K562 (cell line): Measurements from ENCODE around the gene GJD4. TPM values are rescaled to one million over a fixed set of nuclear protein-coding genes. Genes with fewer than 3 reads are reported as not detected.

Experiments
- ATAC-seq: fragments of 200-7000 bp; cut with Tn5 transposase; 3 replicates; pipeline ENCODE4 v1.9.1; 2020; ENCODE audit warnings: moderate library complexity
- BruUV-seq: library from RNA; stranded (reverse); fragments of 400-500 nt; replicated peaks from 2 replicates; lab custom pipeline; 2021; lab: Mats Ljungman, UMichigan
- CTCF ChIA-PET: fragments of 300-600 bp; formaldehyde crosslinking; extraction: SDS; loops from one replicate; lab custom pipeline; 2021; ENCODE audit warnings: low intra/inter-chr PET ratio; lab: Yijun Ruan, JAX
- POLR2A ChIA-PET: fragments of 300-600, 350-650 bp; sonication (Branson Sonifier 250); formaldehyde crosslinking; extraction: SDS; loops from one replicate; lab custom pipeline; 2021; ENCODE audit warnings: antibody characterized with exemption, inconsistent platforms; lab: Yijun Ruan, JAX
- DNase-seq, 4 experiments: peaks; one replicate each; pipeline versions ENCODE4 v3.0.0 to v3.0.0-alpha.2; 2011 to 2018; ENCODE audit warnings: low spot score in 3 of 4, mixed read lengths in 3 of 4; ENCODE audit errors: extremely low read depth in 1 of 4
- FAIRE-seq: peaks from 2 replicates; lab custom pipeline; 2011; peaks lifted over from hg19 to GRCh38; lab: Jason Lieb, UNC
- H2AFZ ChIP-seq: 2 replicates; pipeline ENCODE4 v1.6.0; 2011; ENCODE audit warnings: low read depth, low read length, control low read depth, inconsistent platforms
- H3K27ac ChIP-seq: fragments of 200-600 bp; 3 replicates; pipeline ENCODE4 v1.8.0; 2011; ENCODE audit warnings: low read depth, mild to moderate bottlenecking, control low read depth, inconsistent platforms, low read length, moderate library complexity, mixed read lengths; ENCODE audit errors: extremely low read depth
- H3K27me3 ChIP-seq, 2 experiments: fragments of 300-600 bp in 1 of 2; 2 replicates in 1 of 2; 3 replicates in 1 of 2; pipeline versions ENCODE4 v1.6.0 to v1.8.0; 2011; ENCODE audit warnings: inconsistent platforms in 2 of 2, low read length in 2 of 2, mild to moderate bottlenecking in 1 of 2, mixed read lengths in 1 of 2, moderate library complexity in 1 of 2; ENCODE audit not compliant: control insufficient read depth in 2 of 2, insufficient read depth in 2 of 2
- H3K36me3 ChIP-seq: fragments of 300-600 bp; 3 replicates; pipeline ENCODE4 v1.8.0; 2011; ENCODE audit warnings: mild to moderate bottlenecking, low read length, inconsistent platforms; ENCODE audit not compliant: control insufficient read depth, insufficient read depth
- H3K4me1 ChIP-seq, 2 experiments: fragments of 200-600 bp in 1 of 2; replicated peaks in 1 of 2; 2 replicates in 1 of 2; 3 replicates in 1 of 2; pipeline versions ENCODE4 v1.5.1 to v1.8.0; 2011; ENCODE audit warnings: inconsistent platforms in 2 of 2, low read length in 2 of 2, mild to moderate bottlenecking in 1 of 2, mixed read lengths in 1 of 2, moderate library complexity in 1 of 2; ENCODE audit not compliant: control insufficient read depth in 2 of 2, insufficient read depth in 2 of 2
- H3K4me2 ChIP-seq: 2 replicates; pipeline ENCODE4 v1.6.1; 2011; ENCODE audit warnings: low read length, control low read depth, inconsistent platforms, mixed read lengths; ENCODE audit not compliant: insufficient read depth
- H3K4me3 ChIP-seq: fragments of 200-600 bp; sonication (generic), shearing (Covaris generic); 2 replicates; pipeline ENCODE4 v1.5.1; 2016; ENCODE audit warnings: control low read depth, inconsistent platforms
- H3K79me2 ChIP-seq: fragments of 200-600 bp; 3 replicates; pipeline ENCODE4 v1.8.0; 2011; ENCODE audit warnings: low read length, inconsistent platforms; ENCODE audit not compliant: control insufficient read depth, insufficient read depth
- H3K9ac ChIP-seq, 2 experiments: 2 replicates each; pipeline versions ENCODE4 v1.6.0 to v1.6.1; 2011; ENCODE audit warnings: low read depth in 2 of 2, low read length in 2 of 2, control low read depth in 1 of 2, inconsistent platforms in 1 of 2, mild to moderate bottlenecking in 1 of 2, mixed read lengths in 1 of 2; ENCODE audit not compliant: insufficient read depth in 1 of 2
- H3K9me1 ChIP-seq: one replicate; pipeline ENCODE4 v1.6.0; 2011; ENCODE audit warnings: inconsistent platforms, mild to moderate bottlenecking, low read length, moderate library complexity; ENCODE audit not compliant: control insufficient read depth, insufficient read depth
- H3K9me3 ChIP-seq: replicated peaks from 2 replicates; pipeline ENCODE4 v1.5.1; 2011; ENCODE audit warnings: low read depth, low read length, inconsistent platforms; ENCODE audit not compliant: control insufficient read depth, insufficient read depth
- H4K20me1 ChIP-seq: replicated peaks from 2 replicates; pipeline ENCODE4 v1.6.1; 2011; ENCODE audit warnings: low read length, inconsistent platforms, mixed read lengths; ENCODE audit not compliant: control insufficient read depth, insufficient read depth
- CBFB ChIP-seq: sonication (generic); formaldehyde crosslinking; IDR thresholded peaks from 2 replicates; pipeline ENCODE4 v1.4.0; 2020; ENCODE audit warnings: mild to moderate bottlenecking, missing genetic modification reagents
- MEIS2 ChIP-seq: fragments of 450-650 bp; IDR thresholded peaks from 2 replicates; pipeline ENCODE4 v1.6.1; 2014; ENCODE audit warnings: mild to moderate bottlenecking; ENCODE audit not compliant: partially characterized antibody
- NELFE ChIP-seq: IDR thresholded peaks from 2 replicates; pipeline ENCODE4 v1.6.1; 2011; ENCODE audit warnings: mild to moderate bottlenecking; ENCODE audit not compliant: insufficient read depth, insufficient read length
- WGBS: fragments of 100-300 bp; shearing (Covaris generic); methylation state at CpG from one replicate; pipeline ENCODE4 v1.1.6; 2016; ENCODE audit warnings: low coverage, mixed read lengths; ENCODE audit not compliant: insufficient coverage; ENCODE audit errors: missing lambda C conversion rate; 5-methylcytosine and 5-hydroxymethylcytosine counted together
- in situ Hi-C: fragments of 300-500 bp; cut with MboI; formaldehyde crosslinking; loops from 4 replicates; pipeline ENCODE4 v1.15.0; 2018; ENCODE audit warnings: inconsistent platforms, mixed read lengths
- intact Hi-C: fragments of 100-400 bp; cut with micrococcal nuclease; formaldehyde crosslinking; loops from 2 replicates; pipeline ENCODE4 v1.14.2; 2022
- polyA plus RNA-seq, 8 experiments: library from polyadenylated mRNA; depleted of rRNA in 4 of 8; stranded (reverse) in 5 of 8; unstranded in 3 of 8; fragments of >200 nt; fragmentation: Nextera tagmentation in 2 of 8; fragmentation: Illumina TruSeq in 1 of 8; extraction: Ambion mirVana in 2 of 8; extraction: Trizol in 1 of 8; gene quantifications; 2 replicates each; pipeline versions ENCODE4 v1.2.1 to v1.2.3, GENCODE V29; 2011 to 2014; ENCODE audit warnings: inconsistent platforms in 1 of 8, missing spikeins in 1 of 8
- total RNA-seq, 7 experiments: library from RNA; depleted of rRNA in 6 of 7; stranded (reverse); fragments of >200 nt in 6 of 7; fragmentation: Illumina TruSeq in 2 of 7; extraction: Trizol in 2 of 7; gene quantifications; 2 replicates each; pipeline versions ENCODE4 v1.2.1 to v1.2.3, GENCODE V29; 2011 to 2021; ENCODE audit warnings: low replicate concordance in 1 of 7

Gene GJD4
- total and polyA plus RNA-seq, 9 of the 15 experiments (the other 6 are each of a cell fraction or from before 2014, with no cell fraction given), result not detected

DNA sequence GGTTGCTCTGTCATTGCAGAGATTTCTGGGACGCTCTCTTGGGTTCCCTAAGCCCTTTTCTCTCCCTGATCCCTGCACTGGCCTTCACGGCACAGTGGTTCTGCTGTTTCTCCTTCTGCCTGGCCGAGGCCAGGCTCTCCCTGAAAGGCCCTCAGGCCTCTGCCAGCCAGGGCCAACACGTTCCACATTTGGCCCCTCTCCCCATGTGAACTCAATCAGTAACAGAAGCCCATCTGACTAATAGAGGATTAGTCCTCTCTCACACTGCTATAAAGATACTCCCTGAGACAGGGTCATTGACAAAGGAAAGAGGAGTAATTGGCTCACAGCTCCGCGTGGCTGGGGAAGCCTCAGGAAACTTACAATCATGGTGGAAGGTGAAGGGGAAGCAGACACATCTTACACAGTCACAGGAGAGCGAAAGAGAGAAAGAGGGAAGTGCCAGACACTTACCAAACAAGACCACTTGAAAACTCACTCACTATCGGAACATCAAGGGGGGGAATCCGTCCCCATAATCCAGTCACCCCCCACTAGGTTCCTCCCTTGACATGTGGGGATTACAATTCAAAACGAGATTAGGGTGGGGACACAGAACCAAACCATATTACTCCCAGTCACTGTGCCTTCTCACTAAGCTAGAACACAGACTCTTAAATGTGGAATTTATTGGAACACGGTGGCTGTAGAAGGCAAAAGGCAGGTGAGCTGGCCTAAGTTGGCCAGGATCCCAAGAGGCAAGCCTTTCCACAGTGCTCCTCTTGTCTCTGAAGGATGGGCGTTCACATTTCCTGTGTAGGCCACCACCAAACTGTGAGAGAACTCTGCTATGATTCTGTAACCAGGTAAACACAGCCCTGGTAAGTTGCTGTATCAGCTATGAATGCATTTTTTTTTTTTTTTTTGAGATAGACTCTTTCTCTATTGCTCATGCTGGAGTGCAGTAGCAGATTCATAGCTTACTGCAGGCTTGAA lies 28.2 kb downstream of the GJD4 start:
- DNase-seq (no peak), FAIRE-seq (no peak), ATAC-seq (no peak)
- H3K9ac ChIP-seq, result no peak overlapping the region
- CTCF ChIA-PET, result no interaction called here
- intact Hi-C loops (loop anchor here (10.0 kb wide), 2 partner anchors 508 to 1862 kb away; partner anchors contain the start of gene CREM), in situ Hi-C loops (loop anchor here (10.0 to 25.0 kb wide), 2 partner anchors 1254 to 1842 kb away; no protein-coding TSS in a partner anchor)
- no TSS peak for BruUV-seq
- no peaks in the 10 kb centered on the region for H3K27me3 ChIP-seq
- H3K4me3 ChIP-seq, result no peak overlapping the region
- no peaks in the 10 kb centered on the region for H3K36me3 ChIP-seq
- H3K4me2 ChIP-seq, result no peak overlapping the region
- no peaks in the 10 kb centered on the region for H3K9me3 ChIP-seq
- TF ChIP-seq NELFE, result no peak
- TF ChIP-seq MEIS2, result no peak
- TF ChIP-seq CBFB (CRISPR knock-in tag), result no peak
- H3K9me1 ChIP-seq, result peaks cover 2% of the 10 kb centered on the region
- H2AFZ ChIP-seq, result no peak overlapping the region
- 0% methylated on average over 11 of the region's 12 CpGs for WGBS
- no peaks in the 10 kb centered on the region for H4K20me1 ChIP-seq
- H3K4me1 ChIP-seq, result no peaks in the 10 kb centered on the region
- no peak overlapping the region for H3K27ac ChIP-seq
- no peaks in the 10 kb centered on the region for H3K79me2 ChIP-seq
- POLR2A ChIA-PET, result no interaction called here
